Adrenal gland (tissue), 5 donors: ENCODE data around the gene CFTR.

Experiments
- CTCF ChIP-seq, 6 experiments: fragments of 450-650 bp in 4 of 6; fragments of 200-600 bp in 2 of 6; sonication (generic) in 1 of 6; IDR thresholded peaks; 1 replicate in 5 of 6; 2 replicates in 1 of 6; pipeline versions ENCODE4 v1.5.1 to v1.8.0; 2016 to 2021; ENCODE audit warnings: antibody characterized with exemption in 6 of 6, mild to moderate bottlenecking in 2 of 6, moderate library complexity in 1 of 6
- POLR2A ChIP-seq, 2 donors: fragments of 450-650 bp; IDR thresholded peaks; one replicate each; pipeline ENCODE4 v1.6.1; 2017; ENCODE audit warnings: antibody characterized with exemption in 2 of 2, mild to moderate bottlenecking in 2 of 2, moderate library complexity in 1 of 2
- donor health status: DM: no; HTN: no; CAD: no.

- no peak for TF ChIP-seq CTCF (IDR thresholded peaks at IDR 0.05)
- TF ChIP-seq POLR2A (IDR thresholded peaks at IDR 0.05): no peak
Observed at GRCh38 chr7:117631652-117632051, 151.8 kb downstream of the CFTR start.
